DOHH2 (cell line): ENCODE results near the gene UNC13D.
A peak's percentile ranks its signal among the peaks of the same experiment; 100 is the strongest.

Experiments used
- EZH2phosphoT487 ChIP-seq: fragments of 200-600 bp; sonication (generic); IDR thresholded peaks from 2 replicates; pipeline ENCODE4 v1.6.1; 2017; ENCODE audit warnings: borderline replicate concordance, mild to moderate bottlenecking, antibody characterized with exemption, low read length, moderate library complexity, mixed read lengths
- TF ChIP-seq, protein P1 (sequence below): fragments of 200-600 bp; sonication (generic); IDR thresholded peaks from one replicate; pipeline ENCODE4 v1.5.1; 2014; ENCODE audit warnings: antibody characterized with exemption, mild to moderate bottlenecking, low read depth, low read length; ENCODE audit not compliant: poor library complexity, severe bottlenecking

- TF ChIP-seq, protein P1, sequence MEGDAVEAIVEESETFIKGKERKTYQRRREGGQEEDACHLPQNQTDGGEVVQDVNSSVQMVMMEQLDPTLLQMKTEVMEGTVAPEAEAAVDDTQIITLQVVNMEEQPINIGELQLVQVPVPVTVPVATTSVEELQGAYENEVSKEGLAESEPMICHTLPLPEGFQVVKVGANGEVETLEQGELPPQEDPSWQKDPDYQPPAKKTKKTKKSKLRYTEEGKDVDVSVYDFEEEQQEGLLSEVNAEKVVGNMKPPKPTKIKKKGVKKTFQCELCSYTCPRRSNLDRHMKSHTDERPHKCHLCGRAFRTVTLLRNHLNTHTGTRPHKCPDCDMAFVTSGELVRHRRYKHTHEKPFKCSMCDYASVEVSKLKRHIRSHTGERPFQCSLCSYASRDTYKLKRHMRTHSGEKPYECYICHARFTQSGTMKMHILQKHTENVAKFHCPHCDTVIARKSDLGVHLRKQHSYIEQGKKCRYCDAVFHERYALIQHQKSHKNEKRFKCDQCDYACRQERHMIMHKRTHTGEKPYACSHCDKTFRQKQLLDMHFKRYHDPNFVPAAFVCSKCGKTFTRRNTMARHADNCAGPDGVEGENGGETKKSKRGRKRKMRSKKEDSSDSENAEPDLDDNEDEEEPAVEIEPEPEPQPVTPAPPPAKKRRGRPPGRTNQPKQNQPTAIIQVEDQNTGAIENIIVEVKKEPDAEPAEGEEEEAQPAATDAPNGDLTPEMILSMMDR, result peak; percentile 74
- no peak for TF ChIP-seq EZH2phosphoT487
Measured at GRCh38 chr17:75876190-75876937, 32.2 kb upstream of the UNC13D start.
